AG10803 (cell line): Measurements from ENCODE around the gene ASXL3.

Experiments
- DNase-seq: peaks from one replicate; pipeline ENCODE4 v3.0.0; 2010; ENCODE audit warnings: low read depth
- H3K4me3 ChIP-seq: 2 replicates; pipeline ENCODE4 v1.5.1; 2011; ENCODE audit warnings: mild to moderate bottlenecking, low read length, control low read depth
- CTCF ChIP-seq: conservative IDR thresholded peaks from 2 replicates; pipeline ENCODE4 v1.5.1; 2011; ENCODE audit warnings: mild to moderate bottlenecking, low read length, control low read depth, inconsistent platforms

The ASXL3 gene

GRCh38 chr18:33697498-33697897 lies 119.5 kb downstream of the ASXL3 start:
- no peak for DNase-seq
- no peak for TF ChIP-seq CTCF
- no peak overlapping the region for H3K4me3 ChIP-seq

GRCh38 chr18:33699372-33699771 lies 121.4 kb downstream of the ASXL3 start:
- DNase-seq = no peak
- no peak overlapping the region for H3K4me3 ChIP-seq
- no peak for TF ChIP-seq CTCF

- H3K4me3 ChIP-seq = no peak overlapping the region
- TF ChIP-seq CTCF = no peak
- DNase-seq = no peak
Observed at GRCh38 chr18:33700513-33700976, 122.5 kb downstream of the ASXL3 start.

GRCh38 chr18:33702625-33703024 lies 124.6 kb downstream of the ASXL3 start:
- no peak for TF ChIP-seq CTCF
- no peak for DNase-seq
- H3K4me3 ChIP-seq = no peak overlapping the region

- no peak for TF ChIP-seq CTCF
- H3K4me3 ChIP-seq = no peak overlapping the region
- DNase-seq = no peak
Observed at GRCh38 chr18:33706391-33706790, 128.4 kb downstream of the ASXL3 start.

GRCh38 chr18:33708876-33709275 lies 130.9 kb downstream of the ASXL3 start:
- TF ChIP-seq CTCF = no peak
- no peak overlapping the region for H3K4me3 ChIP-seq
- DNase-seq = no peak

GRCh38 chr18:33710269-33710668 lies 132.2 kb downstream of the ASXL3 start:
- TF ChIP-seq CTCF = no peak

More at GRCh38 chr18:33710269-33710668, 132.2 kb downstream of the ASXL3 start:
- no peak for DNase-seq
- no peak overlapping the region for H3K4me3 ChIP-seq
